Ovary (tissue), 3 donors: ENCODE measurements around the gene PARP3.
"Not testable (repeated sequence)": the region's sequence is repeated elsewhere in the genome, so short reads cannot be mapped to it uniquely, and the experiment has no call there.

ENCODE experiments used
- EP300 ChIP-seq: sonication (generic); formaldehyde crosslinking; IDR thresholded peaks from one replicate; pipeline ENCODE4 v1.6.1; 2017; ENCODE audit warnings: antibody characterized with exemption
- POLR2A ChIP-seq: fragments of 450-650 bp; IDR thresholded peaks from one replicate; pipeline ENCODE4 v1.6.1; 2017; ENCODE audit warnings: antibody characterized with exemption, mild to moderate bottlenecking, moderate library complexity
- TF ChIP-seq, protein P1 (sequence below), 3 donors: fragments of 450-650 bp in 2 of 3; fragments of 200-600 bp in 1 of 3; IDR thresholded peaks; one replicate each; pipeline versions ENCODE4 v1.5.1 to v1.8.0; 2016 to 2022; ENCODE audit warnings: antibody characterized with exemption in 3 of 3, mild to moderate bottlenecking in 1 of 3
- donor health status: DM: no; HTN: no; CAD: no.

DNA sequence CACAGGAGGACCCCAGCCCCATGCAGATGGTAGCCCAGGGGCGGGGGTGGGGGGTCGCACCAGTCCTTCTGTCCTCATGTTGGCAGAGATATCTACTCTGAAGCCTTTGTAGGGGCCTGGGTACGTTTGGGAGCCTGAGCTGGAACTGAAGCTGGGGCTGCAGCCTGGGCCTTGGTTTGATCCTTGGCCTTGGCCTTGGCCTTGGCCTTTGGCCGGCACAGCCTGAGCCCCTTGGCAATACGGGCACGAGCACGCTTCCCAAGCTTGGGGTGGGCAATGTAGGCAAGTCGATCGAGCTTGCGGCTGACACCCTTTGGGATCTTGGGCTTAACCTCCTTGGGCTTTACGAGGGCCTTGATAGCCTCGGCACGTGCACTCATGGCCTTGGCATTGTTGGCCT is 51.5 kb downstream of the PARP3 start:
- TF ChIP-seq, protein P1, sequence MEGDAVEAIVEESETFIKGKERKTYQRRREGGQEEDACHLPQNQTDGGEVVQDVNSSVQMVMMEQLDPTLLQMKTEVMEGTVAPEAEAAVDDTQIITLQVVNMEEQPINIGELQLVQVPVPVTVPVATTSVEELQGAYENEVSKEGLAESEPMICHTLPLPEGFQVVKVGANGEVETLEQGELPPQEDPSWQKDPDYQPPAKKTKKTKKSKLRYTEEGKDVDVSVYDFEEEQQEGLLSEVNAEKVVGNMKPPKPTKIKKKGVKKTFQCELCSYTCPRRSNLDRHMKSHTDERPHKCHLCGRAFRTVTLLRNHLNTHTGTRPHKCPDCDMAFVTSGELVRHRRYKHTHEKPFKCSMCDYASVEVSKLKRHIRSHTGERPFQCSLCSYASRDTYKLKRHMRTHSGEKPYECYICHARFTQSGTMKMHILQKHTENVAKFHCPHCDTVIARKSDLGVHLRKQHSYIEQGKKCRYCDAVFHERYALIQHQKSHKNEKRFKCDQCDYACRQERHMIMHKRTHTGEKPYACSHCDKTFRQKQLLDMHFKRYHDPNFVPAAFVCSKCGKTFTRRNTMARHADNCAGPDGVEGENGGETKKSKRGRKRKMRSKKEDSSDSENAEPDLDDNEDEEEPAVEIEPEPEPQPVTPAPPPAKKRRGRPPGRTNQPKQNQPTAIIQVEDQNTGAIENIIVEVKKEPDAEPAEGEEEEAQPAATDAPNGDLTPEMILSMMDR (IDR thresholded peaks at IDR 0.05) = not testable (repeated sequence)
- TF ChIP-seq EP300, POLR2A: not testable (repeated sequence)
